Measurements from ENCODE around the gene THBS3. TPM values are rescaled to one million over a fixed set of nuclear protein-coding genes. Genes with fewer than 3 reads are reported as not detected.
"Not testable (repeated sequence)": the region's sequence is repeated elsewhere in the genome, so short reads cannot be mapped to it uniquely, and the experiment has no call there.

THBS3 gene
- total RNA-seq, 1 donor: 66.6 TPM

DNA sequence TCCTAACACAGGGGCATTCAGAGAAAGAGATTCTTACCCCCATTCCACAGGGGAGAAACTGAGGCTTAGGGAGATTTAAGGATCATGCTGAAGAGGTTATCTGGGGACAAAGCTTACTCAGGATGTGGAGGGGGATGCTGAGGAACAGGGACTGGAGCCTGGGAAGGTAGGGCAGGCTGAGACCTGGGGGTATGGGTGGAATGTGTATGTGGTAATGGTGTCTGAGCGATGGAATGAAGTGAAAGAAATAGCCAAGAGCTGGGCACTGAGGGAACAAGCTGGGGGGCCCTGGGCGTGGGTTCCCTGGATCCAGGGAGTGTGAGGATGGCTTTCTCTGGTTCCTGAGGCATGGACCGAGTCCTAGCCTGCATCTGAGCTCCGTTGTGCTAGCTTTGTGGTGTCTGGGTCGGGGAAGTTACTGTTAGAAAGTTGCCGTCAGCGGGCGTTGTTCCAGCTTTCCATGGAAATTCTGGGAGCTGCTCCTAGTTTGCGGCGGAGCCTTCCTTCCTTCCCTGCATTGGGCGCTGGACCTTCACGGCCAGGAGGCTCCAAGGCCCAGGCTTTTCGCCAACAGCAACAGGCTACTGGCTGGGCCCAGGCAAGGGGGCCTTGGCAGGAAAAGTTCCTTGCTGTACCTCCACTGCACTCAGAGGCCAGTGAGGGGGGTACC, 3.8 kb upstream of the THBS3 start:
- not testable (repeated sequence) for H3K4me2 ChIP-seq (ENCODE audit: insufficient read depth, low read length)

GRCh38 chr1:155210314-155211104, 2.8 kb upstream of the THBS3 start:
- Histone ChIP-seq H3K27ac (ENCODE audit: low read depth, low read length) (no peak overlapping the region), H3K4me3 (ENCODE audit: insufficient read depth, low read length) (no peak overlapping the region), H3K27me3 (ENCODE audit: insufficient read depth, low read length) (no peaks in the 10 kb centered on the region), H3K9me3 (ENCODE audit: low read depth, low read length) (no peaks in the 10 kb centered on the region), H3K36me3 (ENCODE audit: insufficient read depth, low read length) (peaks cover 17% of the 10 kb centered on the region), H3K4me2 (ENCODE audit: insufficient read depth, low read length) (no peak overlapping the region), H2AFZ (ENCODE audit: low read length) (no peak overlapping the region), H3K4me1 (ENCODE audit: insufficient read depth, low read length) (peaks cover 27% of the 10 kb centered on the region), H4K20me1 (ENCODE audit: insufficient read depth, low read length) (no peaks in the 10 kb centered on the region), H3K79me2 (ENCODE audit: insufficient read depth, low read length) (peaks cover 13% of the 10 kb centered on the region)
- TF ChIP-seq CTCF (IDR thresholded peaks at IDR 0.05; ENCODE audit: extremely low read depth, low read depth, low read length): no peak
- peak; percentile 54 for DNase-seq (ENCODE audit: insufficient read length, low spot score, missing footprints)

More for the DNA sequence above, 3.8 kb upstream of the THBS3 start:
- H3K4me1 ChIP-seq (ENCODE audit: insufficient read depth, low read length): peaks cover 27% of the 10 kb centered on the region
- peak overlapping the region; percentile 17 for H3K27ac ChIP-seq (ENCODE audit: low read depth, low read length)
- H3K36me3 ChIP-seq (ENCODE audit: insufficient read depth, low read length): peaks cover 13% of the 10 kb centered on the region
- H3K79me2 ChIP-seq (ENCODE audit: insufficient read depth, low read length); H2AFZ ChIP-seq (ENCODE audit: low read length); H3K9me3 ChIP-seq (ENCODE audit: low read depth, low read length); H4K20me1 ChIP-seq (ENCODE audit: insufficient read depth, low read length); H3K4me3 ChIP-seq (ENCODE audit: insufficient read depth, low read length); H3K27me3 ChIP-seq (ENCODE audit: insufficient read depth, low read length): not testable (repeated sequence)
- peak; percentile 8 for DNase-seq (ENCODE audit: insufficient read length, low spot score, missing footprints)

DNA sequence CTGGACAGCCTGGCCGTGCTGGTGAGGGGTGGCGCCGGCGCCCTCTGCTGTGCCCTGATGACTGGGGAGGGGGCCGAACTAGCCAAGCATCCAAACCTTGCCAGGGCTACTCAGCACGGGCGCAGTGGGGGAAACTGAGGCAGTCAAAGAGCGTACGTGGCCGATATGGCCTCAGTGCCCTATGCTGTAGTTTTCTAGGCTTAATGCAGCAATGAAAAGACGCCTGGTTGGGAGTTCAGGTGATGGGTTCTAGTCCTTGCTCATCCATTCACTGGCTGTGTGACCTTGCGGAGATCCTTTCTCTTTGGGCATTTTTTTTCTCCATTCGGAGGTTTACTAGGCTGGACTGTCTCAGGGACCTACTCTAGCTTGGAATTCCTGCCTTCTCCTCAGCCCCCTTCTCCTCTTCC, 1.6 kb upstream of the THBS3 start:
- Histone ChIP-seq H4K20me1 (ENCODE audit: insufficient read depth, low read length) (no peaks in the 10 kb centered on the region), H3K27ac (ENCODE audit: low read depth, low read length) (peak overlapping the region; percentile 94), H3K9me3 (ENCODE audit: low read depth, low read length) (no peaks in the 10 kb centered on the region), H2AFZ (ENCODE audit: low read length) (peak overlapping the region; percentile 86), H3K4me3 (ENCODE audit: insufficient read depth, low read length) (peak overlapping the region; percentile 95), H3K4me2 (ENCODE audit: insufficient read depth, low read length) (peak overlapping the region; percentile 100), H3K27me3 (ENCODE audit: insufficient read depth, low read length) (no peaks in the 10 kb centered on the region), H3K4me1 (ENCODE audit: insufficient read depth, low read length) (peaks cover 27% of the 10 kb centered on the region), H3K36me3 (ENCODE audit: insufficient read depth, low read length) (peaks cover 17% of the 10 kb centered on the region), H3K79me2 (ENCODE audit: insufficient read depth, low read length) (peaks cover 13% of the 10 kb centered on the region)
- peak; percentile 26 for DNase-seq (ENCODE audit: insufficient read length, low spot score, missing footprints)
- no peak for TF ChIP-seq CTCF (IDR thresholded peaks at IDR 0.05; ENCODE audit: extremely low read depth, low read depth, low read length)

- Histone ChIP-seq H3K4me2 (ENCODE audit: insufficient read depth, low read length) (peak within 1 kb of the TSS; percentile 100), H3K36me3 (ENCODE audit: insufficient read depth, low read length) (peaks cover 17% of the 10 kb centered on the region), H2AFZ (ENCODE audit: low read length) (peak within 1 kb of the TSS; percentile 86), H3K27me3 (ENCODE audit: insufficient read depth, low read length) (no peaks in the 10 kb centered on the region), H4K20me1 (ENCODE audit: insufficient read depth, low read length) (no peaks in the 10 kb centered on the region), H3K4me1 (ENCODE audit: insufficient read depth, low read length) (peaks cover 27% of the 10 kb centered on the region), H3K9me3 (ENCODE audit: low read depth, low read length) (no peaks in the 10 kb centered on the region), H3K4me3 (ENCODE audit: insufficient read depth, low read length) (peak within 1 kb of the TSS; percentile 95), H3K79me2 (ENCODE audit: insufficient read depth, low read length) (peaks cover 13% of the 10 kb centered on the region), H3K27ac (ENCODE audit: low read depth, low read length) (peak within 1 kb of the TSS; percentile 94)
- peak; percentile 98 for DNase-seq (ENCODE audit: insufficient read length, low spot score, missing footprints)
- TF ChIP-seq CTCF (IDR thresholded peaks at IDR 0.05; ENCODE audit: extremely low read depth, low read depth, low read length): no peak
Observed at GRCh38 chr1:155208541-155209311, 1.0 kb upstream of the THBS3 start, which contains the start of gene MTX1. Gene MTX1, plus strand, starts transcription at chr1:155208695. Its CDS starts 110 bp downstream, at chr1:155208805.
